ENCODE results near the gene BDNF. TPM values are rescaled to one million over a fixed set of nuclear protein-coding genes. Genes with fewer than 3 reads are reported as not detected.
"Not testable (repeated sequence)": the region's sequence is repeated elsewhere in the genome, so short reads cannot be mapped to it uniquely, and the experiment has no call there.

BDNF gene
- total RNA-seq (2014; rRNA removed; shearing (Covaris generic)) = 12.7 and 17.5 TPM in 2 replicates

- no peak for DNase-seq (ENCODE audit: low spot score)
Observed at GRCh38 chr11:27700351-27701301, at the start of gene BDNF. Gene BDNF, minus strand, starts transcription at chr11:27700455. Its CDS starts 41,891 bp downstream, at chr11:27658564.

DNA sequence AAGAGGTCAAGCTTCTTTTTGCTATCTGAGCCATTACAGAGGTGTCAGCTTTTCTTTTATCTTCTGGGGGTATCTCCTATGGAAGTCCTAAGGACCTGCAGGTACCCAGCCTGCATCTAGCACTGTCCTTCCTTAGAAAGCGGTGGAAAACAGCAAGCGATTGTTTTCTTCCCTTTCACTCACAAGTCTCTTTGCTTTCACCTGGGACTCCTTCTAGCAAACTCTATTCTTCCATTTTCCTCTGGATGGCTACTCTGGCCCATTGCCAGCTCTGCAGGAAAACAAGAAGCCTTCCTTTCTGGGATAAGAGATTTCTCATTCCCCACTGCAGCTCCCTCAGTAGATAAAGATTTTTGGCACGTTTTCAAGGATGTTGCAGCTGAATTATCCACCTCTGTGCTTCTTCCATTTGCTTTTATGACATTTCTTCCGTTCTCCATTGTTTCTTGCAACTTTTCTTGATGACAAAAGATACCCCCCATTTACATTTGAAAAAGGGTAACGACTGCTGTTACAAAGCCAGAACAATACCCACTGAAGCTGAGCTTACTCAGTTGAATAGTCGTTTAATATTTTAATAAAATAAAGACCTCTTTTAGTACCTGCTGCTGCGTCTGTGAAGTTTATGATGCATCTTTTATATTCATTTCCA, 40.2 kb upstream of the BDNF start:
- DNase-seq (ENCODE audit: low spot score) = no peak

- no peak for DNase-seq (ENCODE audit: low spot score)
Observed at GRCh38 chr11:27735281-27735680, 35.0 kb upstream of the BDNF start.

- DNase-seq (ENCODE audit: low spot score) = not testable (repeated sequence)
Observed at GRCh38 chr11:27731803-27732202, 31.5 kb upstream of the BDNF start.

- DNase-seq (ENCODE audit: low spot score) = no peak
Observed at GRCh38 chr11:27726981-27727380, 26.7 kb upstream of the BDNF start.

GRCh38 chr11:27723687-27724086, 23.4 kb upstream of the BDNF start:
- DNase-seq (ENCODE audit: low spot score) = no peak

DNA sequence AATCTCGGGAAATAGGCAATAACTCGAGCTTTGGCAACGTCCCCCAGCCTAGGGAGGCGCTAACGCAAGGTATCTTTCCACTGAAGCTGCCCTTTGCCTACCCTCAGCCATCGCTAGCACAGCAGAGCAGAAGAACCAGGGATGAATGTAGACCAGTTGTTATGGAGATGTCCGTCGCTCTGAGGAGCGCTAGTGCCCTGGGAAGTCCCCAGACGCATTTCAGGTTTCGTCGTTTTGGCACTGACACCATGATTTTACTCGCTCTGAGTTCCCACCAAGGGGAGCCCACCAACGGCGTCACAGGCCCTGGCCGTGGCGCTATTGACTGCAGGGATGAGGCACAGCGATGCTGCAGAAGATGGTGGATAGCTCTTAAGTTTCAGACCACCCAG, 22.7 kb upstream of the BDNF start:
- no peak for DNase-seq (ENCODE audit: low spot score)

DNA sequence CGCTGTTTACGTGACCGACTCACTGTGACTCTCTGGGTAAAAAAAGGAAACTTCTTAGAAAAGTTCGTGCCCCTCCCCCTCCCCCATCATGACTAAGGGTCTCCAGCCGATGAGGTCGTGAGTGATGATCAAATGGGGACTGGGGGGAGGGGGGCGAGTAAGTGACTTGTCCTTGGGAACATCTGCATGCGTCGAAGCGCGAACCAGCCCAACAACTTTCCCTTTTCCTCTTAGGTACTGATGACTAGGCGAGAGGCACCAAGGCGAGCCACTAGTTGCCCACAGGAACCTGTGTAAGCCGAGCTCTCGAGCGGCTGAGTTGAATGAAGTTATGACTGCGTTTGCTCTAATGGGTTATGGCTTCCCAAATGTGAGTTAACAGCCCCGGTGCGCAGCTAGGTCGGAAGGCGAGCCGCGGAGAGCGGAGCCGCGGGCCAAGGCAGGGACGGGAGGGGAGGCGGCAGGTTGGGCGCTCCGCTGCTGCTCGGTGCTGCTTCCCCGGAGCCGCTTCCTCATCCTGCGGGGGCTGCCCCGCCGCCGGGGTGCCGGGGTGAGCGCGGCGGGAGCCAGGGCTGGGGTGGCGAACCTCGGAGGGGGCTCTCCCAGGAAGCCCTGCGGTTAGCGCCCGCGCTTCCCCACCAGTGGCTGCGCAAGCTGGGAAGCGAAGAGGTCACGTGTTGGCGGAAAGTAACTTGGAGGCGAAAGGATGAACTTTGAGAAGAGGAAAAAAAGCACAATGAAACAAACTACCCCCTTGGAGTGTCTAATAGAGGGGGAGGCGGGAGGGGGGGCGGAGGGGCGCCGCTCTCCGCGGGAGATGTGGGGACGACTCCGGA, 22.1 kb upstream of the BDNF start:
- DNase-seq (ENCODE audit: low spot score) = peak; percentile 22

DNA sequence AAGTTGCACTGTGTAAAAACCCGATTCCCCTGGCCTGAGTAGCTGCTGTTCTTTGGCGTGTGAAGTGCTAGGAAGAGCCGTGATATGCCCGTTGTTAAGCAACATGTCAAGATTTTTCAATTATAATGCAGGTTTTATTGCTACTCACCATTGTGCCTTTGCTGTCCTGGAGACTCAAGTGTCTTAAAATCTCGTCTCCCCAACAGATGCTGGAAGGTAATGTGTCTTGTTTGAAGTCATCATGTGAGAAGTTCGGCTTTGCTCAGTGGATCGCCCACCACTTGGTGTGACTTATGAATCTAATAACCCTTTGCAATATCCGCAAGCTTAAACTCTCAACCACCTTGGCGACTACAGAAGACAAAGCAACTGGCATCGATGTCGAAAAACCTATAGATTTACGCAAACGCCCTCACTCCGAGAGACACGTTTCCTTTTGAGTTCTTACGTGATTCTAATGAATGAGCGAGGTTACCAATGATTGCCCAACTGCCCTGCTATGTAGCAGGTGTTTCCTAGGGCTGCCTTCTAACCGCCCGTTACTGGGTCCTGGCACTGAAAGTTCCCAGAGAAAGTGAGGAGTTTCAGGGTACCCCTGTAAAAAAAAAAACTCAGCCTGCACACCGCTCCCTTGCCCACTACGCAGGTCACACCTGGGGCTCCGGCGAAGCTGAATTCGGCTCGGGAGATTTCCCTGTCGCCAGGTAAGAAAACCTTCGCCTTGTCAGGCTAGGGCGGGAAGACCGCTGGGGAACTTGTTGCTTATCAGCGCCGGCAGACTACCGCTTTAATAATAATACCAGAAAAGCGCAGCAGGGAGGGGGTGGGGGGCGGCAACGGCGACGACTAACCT, 21.2 kb upstream of the BDNF start:
- no peak for DNase-seq (ENCODE audit: low spot score)

DNA sequence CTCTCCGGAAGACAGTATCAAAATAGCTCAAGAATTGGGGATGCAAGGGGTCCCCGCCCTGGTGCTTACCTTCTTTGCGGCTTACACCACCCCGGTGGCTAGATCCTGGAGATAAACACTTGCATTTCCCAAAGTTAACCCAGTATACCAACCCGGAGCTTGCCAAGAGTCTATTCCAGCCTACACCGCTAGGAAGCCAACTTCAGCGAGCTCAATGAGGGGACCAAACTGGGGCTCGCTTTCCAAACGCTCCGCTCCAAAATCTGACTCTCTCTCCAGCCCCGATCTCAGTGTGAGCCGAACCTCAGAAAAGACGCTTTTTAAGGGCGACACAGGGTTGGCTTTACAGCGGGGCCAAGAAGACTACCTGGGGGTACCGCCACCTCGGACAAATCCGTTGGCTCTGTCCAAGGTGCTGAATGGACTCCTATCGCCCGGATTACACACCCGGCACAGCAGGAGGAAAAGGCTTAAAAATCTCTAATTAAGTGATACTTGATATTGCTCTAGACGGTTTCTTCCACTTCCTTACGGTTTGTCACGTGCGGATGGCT, 20.1 kb upstream of the BDNF start:
- peak; percentile 52 for DNase-seq (ENCODE audit: low spot score)

GRCh38 chr11:27719546-27719925, 19.3 kb upstream of the BDNF start:
- DNase-seq (ENCODE audit: low spot score) = no peak

GRCh38 chr11:27718863-27719545, 18.7 kb upstream of the BDNF start:
- peak; percentile 49 for DNase-seq (ENCODE audit: low spot score)

GRCh38 chr11:27718346-27718862, 18.1 kb upstream of the BDNF start:
- DNase-seq (ENCODE audit: low spot score) = peak; percentile 84

GRCh38 chr11:27717801-27718229, 17.6 kb upstream of the BDNF start:
- no peak for DNase-seq (ENCODE audit: low spot score)

GRCh38 chr11:27717377-27717776, 17.1 kb upstream of the BDNF start:
- DNase-seq (ENCODE audit: low spot score) = no peak

DNA sequence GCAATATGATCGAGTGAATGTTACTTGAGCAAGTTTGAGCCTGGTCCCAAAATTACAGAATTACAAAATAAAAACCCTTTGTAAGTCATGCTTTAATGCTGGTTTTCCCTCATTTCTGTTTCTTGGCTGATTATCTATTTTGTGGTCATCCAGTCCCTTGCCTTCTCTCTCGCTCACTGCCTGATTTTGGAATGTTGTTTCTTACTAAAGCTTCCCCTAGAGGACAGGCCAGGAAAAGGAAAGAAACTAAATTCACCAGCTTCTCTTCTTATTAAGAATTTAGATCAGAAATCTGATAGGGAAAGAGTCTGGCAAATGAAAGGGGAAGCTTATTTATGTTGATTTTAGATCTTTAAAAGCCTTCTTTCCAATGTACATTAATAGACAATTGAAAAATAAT, 16.6 kb upstream of the BDNF start:
- no peak for DNase-seq (ENCODE audit: low spot score)

DNA sequence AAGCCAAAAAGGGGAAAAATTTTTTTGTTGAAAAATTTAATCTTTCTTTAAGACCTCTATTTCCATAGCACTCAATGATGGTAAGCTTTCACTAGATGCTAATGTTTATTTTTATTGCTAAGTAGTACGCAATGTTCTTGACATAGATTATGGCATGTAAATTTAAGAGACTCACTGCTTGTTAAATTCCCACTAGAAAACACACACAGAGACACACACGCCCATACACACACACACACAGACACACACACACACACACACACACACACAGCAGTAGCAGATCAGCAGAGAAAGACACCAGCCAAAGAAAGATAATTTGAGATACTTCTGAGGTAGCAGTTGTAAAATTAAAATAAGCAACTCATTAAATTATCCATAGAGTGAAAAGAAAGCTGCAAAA, 16.0 kb upstream of the BDNF start:
- no peak for DNase-seq (ENCODE audit: low spot score)

- DNase-seq (ENCODE audit: low spot score) = no peak
Observed at GRCh38 chr11:27711725-27712124, 11.5 kb upstream of the BDNF start.

DNA sequence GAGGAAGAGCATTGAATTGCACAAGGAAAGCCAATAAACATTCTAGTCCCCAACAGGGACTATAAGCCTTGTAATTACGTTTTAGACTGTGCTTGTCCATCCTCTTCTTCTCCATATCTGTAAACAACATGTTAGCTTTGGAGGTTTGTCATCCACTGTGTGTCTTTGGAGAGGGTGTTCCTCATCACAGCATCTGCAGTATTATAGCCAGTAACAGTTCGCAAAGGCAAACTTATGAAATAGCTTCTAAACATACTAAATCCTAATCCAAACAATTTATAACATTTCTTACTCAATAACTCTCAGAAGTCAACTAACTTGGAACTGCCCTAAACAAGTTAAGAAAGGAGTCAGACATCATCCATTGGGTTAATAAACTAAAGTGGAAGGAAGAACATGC, 10.3 kb upstream of the BDNF start:
- no peak for DNase-seq (ENCODE audit: low spot score)

GRCh38 chr11:27707676-27708075, 7.4 kb upstream of the BDNF start:
- no peak for DNase-seq (ENCODE audit: low spot score)

Data from A172 (cell line).